Fibroblast of skin of scalp (primary cell): ENCODE results near the gene MEG3.

Experiments
- DNase-seq: peaks from one replicate; pipeline ENCODE4 v3.0.0-alpha.2; 2013

The MEG3 gene

DNA sequence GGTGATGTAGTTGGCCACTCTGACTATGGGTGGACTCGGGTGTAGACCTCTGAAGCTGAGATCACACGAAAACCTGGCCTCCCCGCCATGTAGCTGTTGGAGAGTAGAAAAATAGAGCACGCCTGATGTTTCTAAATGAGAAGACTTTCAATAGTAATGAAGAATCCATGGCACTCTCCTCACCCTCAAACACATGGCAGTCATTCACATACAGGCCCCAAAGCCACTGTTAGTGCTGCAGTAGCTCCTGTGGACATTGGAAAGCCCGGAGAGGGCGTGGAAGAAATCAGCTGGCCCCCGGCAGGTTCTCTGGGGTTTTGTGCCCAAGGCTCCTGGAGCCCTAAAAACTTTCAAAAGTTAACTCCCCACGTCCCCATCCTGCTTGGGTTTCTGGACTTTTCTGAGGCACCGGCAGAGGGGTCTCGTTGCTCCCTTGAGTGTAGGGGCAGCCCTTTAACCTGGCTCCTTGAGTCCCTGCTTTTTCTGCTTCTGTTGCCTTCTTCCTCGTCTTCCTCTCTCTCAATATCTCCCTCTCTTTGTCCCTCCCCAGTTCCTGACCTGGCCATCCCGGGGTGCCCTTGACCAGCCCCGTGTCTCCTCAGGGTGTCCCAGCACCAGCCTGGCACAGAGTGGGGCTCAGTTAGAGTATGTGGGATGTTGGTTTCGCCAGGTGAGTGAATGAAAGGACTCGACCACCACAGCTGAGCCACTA is 8.3 kb downstream of the MEG3 start:
- no peak for DNase-seq

DNA sequence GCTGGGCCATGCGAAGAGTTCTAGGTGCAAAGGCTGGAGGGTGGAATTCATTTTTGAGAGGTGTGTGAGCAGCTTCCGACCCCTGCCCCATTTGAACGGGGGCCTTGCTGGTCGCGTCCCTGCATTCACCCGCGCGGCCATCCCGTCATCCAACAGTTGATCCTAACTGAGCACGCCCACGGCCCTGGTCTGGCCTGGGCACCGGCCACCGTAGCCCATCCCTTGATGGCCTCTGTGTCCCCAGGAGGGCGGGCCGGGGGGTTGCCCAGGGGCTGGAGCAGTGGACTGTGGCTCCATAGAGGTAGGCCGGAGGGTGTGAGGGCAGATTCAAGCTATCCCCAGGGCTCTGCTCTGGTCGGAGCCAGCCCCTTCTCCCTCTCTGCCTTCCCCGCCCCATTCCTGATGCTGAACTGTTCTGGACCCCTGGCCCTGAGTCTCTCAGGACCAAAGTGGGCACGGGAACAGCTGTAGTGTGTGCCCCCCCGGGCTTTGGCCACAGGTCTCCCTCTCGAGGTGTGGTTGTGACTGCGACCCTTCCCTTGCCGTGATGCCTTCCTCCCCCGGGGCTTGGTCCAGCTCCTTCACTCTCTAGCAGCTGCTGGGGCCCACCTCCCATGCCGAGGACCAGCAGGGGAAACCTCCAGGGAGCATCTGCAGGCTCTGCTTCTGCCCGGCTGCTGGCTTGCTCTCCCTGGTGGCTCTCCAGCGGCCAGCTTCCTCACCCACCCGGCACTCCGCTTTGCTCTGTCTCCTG is 9.1 kb downstream of the MEG3 start:
- DNase-seq = no peak

DNA sequence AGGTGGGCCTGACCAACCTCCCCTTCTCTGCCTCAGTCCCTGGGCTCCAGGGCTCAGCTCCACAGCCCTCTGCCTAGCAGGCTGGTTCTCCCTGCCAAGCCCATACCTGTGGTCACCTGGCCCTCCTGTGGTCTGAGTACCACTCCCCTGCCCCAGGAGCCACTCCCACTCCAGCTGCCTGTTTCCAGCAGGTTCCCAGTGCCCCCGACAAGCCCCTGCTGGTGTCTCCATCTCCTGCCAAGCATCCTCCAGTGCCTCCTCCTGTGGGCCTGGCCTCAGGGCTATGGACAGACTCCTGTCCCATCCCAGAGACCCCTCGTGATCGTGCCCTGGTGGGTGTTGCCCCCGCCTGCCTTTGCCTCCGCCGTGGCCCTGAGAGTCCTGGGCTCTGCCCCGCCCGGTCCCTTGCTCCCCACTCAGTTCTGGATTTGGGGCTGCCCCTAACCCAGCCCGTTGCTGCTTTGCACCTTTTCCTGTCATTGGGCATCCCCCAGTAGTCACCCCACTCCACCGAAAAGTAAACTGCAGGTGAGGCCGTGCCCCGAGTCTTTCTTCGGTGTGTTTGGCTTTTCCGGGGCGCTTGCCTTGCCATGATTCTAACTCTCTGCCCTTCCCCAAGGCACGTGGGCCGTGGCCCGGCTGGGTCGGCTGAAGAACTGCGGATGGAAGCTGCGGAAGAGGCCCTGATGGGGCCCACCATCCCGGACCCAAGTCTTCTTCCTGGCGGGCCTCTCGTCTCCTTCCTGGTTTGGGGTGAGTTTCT is 9.8 kb downstream of the MEG3 start:
- DNase-seq = no peak

- no peak for DNase-seq
Observed at GRCh38 chr14:100836311-100836805, 10.4 kb downstream of the MEG3 start.

GRCh38 chr14:100836941-100837804 is 11.3 kb downstream of the MEG3 start:
- DNase-seq = no peak

DNA sequence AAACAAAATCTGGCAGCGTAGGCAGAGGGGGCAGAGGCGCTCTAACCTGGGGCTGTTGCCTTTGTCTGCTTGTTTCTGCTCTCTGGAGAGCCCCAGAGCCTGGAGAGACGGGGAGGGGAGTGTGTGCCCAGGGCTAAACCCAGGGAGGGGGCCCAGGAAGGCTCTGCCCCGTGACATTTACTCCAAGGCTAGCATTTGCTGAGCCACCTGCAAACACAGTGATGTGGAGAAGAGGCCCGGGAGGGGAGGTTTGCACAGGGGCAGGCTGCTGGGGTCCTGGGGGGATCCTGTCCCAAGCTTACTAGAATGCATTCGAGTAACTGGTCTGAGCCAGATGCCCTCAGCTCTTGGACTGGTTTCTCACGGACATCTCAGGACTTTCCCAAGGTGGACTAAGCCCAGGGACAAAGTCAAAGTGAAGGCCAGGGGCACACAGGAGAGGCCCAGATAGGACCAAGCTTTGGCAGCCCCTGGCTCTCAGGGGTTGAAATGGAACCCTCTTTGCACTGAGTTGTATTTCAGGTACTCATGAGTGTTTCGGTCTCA is 12.0 kb downstream of the MEG3 start:
- DNase-seq = no peak

GRCh38 chr14:100838493-100839314 is 12.8 kb downstream of the MEG3 start:
- DNase-seq = no peak

GRCh38 chr14:100839315-100839585 is 13.3 kb downstream of the MEG3 start:
- no peak for DNase-seq

DNA sequence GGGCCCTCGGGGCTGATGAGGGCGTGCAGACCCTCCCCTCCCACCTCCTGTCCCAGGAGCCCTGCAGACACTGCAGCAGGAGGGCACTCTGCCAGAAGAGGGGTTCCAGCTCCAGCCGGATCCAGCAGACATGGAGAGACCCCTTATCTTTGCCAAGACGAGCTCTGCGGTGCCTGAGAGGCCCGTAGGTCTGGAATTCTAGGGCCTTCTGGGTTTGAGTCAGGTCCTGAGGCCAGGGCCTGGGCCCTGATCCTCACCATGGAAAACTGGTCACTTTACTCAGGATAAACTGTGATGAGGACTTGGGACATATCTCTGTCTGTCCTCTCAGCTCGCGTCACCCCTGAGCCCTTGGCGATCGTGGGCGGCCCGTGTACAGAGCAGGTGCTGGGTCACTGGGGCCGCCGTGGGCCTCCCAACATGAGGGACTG is 13.8 kb downstream of the MEG3 start:
- no peak for DNase-seq

DNA sequence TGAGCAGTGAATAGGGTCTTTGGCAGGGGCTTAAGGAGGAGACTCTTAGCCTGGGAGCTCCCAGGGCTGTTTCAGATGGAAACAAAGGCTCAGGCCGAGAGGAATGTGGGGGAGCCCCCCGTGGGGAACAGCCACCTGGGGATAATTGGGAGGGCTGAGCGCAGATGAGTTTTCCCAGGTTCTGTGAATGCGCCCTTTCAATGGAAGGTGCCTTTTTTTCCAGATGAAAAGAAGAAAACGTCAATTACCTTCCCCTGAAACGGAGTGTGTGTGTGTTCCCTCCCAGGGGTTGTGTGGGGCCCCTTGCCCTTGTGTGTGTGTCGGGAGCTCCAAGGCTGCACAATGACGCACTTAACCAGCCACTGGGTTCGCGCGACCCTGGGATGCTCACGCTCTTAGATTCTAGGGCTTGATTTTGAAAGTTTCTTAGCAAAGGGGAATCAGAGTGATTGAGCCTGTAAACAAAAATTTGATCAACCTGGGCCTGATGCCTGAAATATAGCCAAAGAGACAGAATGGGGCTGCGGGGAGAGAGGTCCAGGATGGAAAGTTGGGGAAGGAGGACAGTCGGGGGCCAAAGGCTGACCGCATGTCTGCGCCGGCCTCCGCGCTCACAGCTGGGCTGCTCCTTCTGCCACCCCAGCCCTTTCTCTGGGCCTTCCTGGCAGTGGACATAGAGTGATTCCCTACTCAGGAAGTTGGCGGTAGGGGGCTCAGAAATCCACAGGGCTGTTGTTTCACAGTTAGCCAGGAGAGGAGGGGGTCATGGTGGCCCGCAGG is 14.6 kb downstream of the MEG3 start:
- no peak for DNase-seq

DNA sequence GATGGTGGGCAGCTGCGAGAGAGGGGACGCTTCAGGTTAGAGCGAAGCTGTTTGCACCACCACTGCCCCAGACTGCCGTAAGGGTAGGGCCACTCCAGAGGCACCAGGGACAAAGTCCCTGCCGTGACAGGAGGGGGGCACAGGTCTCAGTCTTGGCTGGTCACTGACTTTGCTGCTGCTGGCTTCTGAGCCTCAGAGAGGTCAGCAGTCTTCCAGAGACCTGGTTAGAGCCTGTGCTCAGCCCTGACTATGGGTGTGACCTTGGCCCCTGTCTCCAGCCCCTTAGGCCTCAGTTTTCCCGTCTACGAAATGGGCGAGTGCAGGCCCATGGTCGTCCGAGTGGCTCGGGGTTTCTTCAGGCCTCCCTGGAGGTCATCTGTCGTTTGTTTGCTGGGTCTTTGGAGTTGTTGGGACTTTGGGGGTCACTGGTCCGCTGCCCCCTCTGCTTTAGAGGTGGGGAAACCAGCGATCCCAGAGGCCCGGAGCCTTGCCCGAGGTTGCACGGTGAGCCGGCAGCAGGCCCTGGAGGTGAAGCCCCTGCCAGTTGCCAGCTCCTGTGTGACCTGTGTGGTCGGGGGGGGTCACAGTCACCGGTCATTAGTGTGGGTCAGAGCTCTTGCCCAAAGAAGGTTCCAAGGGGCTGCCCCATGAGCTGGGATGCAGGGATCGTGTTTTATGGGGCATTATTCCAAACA is 15.3 kb downstream of the MEG3 start:
- DNase-seq = no peak

- no peak for DNase-seq
Observed at GRCh38 chr14:100841761-100842403, 16.0 kb downstream of the MEG3 start.

DNA sequence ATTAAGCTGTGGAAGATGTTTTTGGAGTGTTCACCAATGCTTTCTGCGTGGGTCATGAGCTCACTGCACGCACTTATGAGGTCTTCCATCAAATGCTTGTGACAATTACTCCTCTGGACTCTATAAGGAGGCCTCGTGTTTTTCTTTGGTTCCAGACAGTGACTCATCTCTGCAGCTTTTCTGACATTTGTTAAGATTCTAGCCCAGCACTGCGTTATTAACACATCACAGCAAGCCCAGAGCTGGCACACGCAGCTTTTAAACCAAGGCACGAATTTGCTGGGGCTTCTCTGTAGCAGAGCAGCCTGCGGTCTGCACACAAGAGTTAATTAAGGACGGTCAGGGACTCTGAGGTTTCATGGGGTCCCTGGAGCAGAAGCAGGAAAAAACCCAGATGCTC is 16.9 kb downstream of the MEG3 start:
- peak; percentile 92 for DNase-seq

DNA sequence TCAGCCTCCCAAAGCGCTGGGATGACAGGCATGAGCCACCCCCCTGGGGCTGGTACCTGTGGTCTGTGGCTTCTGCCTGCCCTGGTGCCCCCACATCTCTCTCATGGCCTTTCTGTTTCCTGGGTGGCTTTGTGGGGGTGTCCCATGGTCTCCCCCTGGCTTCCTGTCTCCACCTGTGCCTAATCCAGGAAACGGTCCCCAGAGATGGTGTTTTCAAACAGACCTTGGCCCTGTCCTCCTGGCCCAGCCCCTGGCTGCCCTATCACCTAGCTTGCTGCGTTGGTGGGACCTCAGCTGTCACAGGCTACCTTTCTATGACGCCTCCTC is 18.1 kb downstream of the MEG3 start:
- DNase-seq = no peak

DNA sequence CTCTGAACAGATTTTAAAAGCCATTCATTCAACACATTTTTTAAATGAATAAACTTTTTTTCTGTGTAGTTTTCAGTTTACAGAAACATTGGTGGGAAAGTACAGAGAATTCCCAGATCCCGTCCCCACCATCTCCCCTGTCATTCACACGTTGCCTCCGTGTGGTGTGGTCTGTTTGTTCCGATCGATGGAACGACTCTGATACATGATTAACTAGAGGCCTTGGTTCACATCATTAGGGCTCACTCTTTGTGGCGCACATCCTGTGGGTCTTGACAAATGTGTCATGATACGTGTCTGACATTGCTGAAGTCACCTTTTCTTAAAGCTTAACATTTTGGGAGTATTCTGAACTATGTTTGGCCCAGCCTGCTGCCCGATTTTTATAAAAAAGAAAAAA is 18.5 kb downstream of the MEG3 start:
- DNase-seq = no peak

- no peak for DNase-seq
Observed at GRCh38 chr14:100844846-100845245, 18.9 kb downstream of the MEG3 start.

DNA sequence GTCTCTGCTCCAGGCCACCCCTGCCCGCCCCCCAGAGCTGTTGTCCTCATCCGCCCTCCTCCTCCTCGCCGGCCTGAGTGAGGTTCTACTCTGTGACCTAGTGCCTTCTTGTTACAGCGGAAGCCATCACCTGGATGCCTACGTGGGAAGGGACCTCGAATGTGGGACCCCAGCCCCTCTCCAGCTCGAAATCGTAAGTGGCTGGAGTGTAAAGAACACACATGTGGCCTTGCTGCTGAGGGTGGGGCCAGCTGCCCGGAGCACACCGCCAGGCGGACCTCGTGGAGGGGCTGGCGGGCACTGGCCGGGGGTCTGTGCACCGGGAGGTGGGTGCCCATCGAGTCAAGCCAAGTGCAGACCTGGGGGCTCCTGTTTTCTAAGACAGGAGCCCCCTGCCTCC is 19.4 kb downstream of the MEG3 start:
- DNase-seq = no peak

DNA sequence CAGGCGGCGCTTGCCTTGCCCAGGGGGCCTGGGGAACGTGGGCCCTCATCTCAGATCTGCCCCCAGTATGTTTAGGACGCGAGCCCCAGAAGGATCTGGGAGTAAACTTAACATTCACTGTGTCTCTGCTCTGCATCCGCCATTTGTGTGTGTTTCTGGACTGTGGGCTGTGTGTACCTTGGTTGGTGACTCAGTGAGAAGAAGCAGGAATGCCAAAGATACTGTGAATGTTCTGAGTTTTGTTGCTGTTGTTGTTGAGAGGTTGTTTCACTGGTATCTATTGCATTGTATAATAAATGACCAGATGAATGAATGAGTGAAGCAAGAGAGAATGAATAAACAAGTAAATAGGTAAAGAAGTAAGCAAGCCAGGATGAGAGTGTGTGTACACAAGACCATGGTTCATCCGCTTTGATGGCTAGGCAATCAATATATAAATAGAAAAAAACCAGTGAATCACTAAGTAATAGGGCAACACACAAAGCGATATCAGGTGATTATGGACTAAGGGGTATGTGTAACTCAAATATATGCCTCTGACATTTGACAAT is 20.5 kb downstream of the MEG3 start:
- no peak for DNase-seq

- no peak for DNase-seq
Observed at GRCh38 chr14:100849115-100849781, 23.3 kb downstream of the MEG3 start.
